HG03442 (cell line): ENCODE results near the gene TMEM74B.
"Not testable (repeated sequence)": the region's sequence is repeated elsewhere in the genome, so short reads cannot be mapped to it uniquely, and the experiment has no call there.

Source experiments
- ATAC-seq: cut with Tn5 transposase; IDR thresholded peaks from one replicate; pipeline ENCODE4 v1.9.1; 2021; ENCODE audit warnings: mild to moderate bottlenecking, moderate library complexity; ENCODE audit not compliant: unreplicated experiment

The TMEM74B gene

GRCh38 chr20:1149812-1150211 lies 35.0 kb downstream of the TMEM74B start:
- not testable (repeated sequence) for ATAC-seq

- ATAC-seq = no peak
These were observed 37.8 kb downstream of the TMEM74B start for GRCh38 chr20:1146957-1147356.

- no peak for ATAC-seq
These were observed 40.2 kb downstream of the TMEM74B start for GRCh38 chr20:1144401-1145172.

GRCh38 chr20:1137236-1137635 lies 47.5 kb downstream of the TMEM74B start:
- ATAC-seq = no peak

DNA sequence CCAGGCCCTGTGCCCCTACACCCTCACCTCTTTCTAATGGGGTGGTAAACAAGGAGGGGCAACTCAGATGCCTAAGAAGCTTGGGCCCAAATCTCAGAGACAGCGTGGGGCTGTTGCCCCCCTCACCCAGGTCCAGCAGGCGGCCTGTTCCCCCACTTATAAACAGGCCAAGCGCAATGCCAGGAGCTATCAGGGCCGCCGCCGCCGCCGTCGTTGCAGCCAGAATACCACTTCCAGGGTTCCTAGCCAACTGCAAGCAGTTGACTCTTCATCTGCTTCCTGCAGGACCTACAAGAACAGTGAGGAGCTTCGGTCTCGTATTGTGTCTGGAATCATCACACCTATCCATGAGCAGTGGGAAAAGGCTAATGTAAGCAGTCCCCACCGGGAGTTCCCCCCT lies 49.9 kb downstream of the TMEM74B start:
- no peak for ATAC-seq

DNA sequence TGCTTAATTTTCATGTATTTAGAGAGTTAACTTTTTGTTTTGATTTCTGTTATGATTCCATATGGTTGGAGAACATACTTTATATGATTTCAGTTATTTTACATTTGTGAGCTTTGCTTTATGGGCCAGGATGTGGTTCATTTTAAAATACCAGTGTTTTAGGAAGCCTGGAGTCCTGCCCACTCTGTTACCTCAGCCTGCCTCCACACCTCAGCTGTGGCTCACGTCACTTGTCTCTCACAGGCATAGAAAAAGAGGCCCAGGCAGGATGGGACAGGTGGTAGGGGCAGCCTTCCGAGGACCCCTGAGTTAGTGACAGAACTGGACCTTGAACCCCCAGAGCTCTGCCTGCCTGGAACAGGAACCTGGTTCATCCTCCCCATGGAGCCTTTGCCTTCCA lies 50.4 kb downstream of the TMEM74B start:
- ATAC-seq = no peak

DNA sequence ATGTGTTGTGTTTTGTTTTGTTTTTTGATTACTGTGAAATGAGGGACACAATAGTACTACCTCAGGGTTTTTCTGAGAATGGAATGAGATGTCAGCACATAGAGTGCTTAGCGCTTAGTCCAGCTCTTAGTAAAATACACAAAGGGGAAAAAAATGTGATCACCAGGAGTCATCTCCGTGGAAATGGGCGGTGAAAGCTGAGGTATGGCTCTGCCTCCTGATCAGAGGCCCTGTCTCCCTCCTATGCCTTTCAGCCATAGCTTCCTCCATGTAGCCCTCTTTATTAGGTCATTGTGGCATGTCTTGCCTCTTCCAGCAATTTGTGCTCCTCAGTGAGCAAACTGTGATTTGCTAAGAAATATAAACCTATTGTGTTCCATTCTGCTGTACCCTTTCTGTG lies 53.4 kb downstream of the TMEM74B start:
- no peak for ATAC-seq

DNA sequence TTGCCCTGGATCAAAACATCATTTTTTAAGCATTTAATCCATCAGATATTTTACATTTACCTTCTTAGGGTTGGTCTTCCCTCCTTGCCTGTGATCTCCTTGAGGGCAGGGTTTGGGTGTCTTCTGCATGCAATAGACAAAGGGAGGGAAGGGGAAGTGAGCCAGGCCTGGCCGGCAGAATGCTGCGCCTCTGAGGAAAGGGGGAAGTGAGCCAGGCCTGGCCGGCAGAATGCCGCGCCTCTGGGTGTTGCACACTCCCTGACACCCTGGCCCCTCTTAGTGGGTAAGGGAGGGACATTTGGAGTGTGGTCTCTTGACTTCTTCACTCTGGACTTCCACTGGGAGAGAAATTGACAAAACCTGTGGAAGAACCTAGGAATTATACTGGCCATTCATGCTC lies 53.9 kb downstream of the TMEM74B start:
- ATAC-seq = no peak
